Vagina (tissue), 2 donors: Measurements from ENCODE around the gene UTP11. TPM values are rescaled to one million over a fixed set of nuclear protein-coding genes. Genes with fewer than 3 reads are reported as not detected.

Experiments
- DNase-seq, 2 donors: peaks; one replicate each; pipeline ENCODE4 v3.0.0-alpha.2; 2017; ENCODE audit errors: extremely low spot score in 2 of 2
- H3K27ac ChIP-seq: fragments of 200-600 bp; sonication (generic); one replicate; pipeline ENCODE4 v1.5.1; 2019
- H3K27me3 ChIP-seq: fragments of 200-600 bp; sonication (generic); one replicate; pipeline ENCODE4 v1.5.1; 2019
- H3K36me3 ChIP-seq, 2 donors: fragments of 200-600 bp; sonication (generic); one replicate each; pipeline ENCODE4 v1.5.1; 2017 to 2019
- H3K4me1 ChIP-seq: fragments of 200-600 bp; sonication (generic); one replicate; pipeline ENCODE4 v1.5.1; 2019
- H3K4me3 ChIP-seq, 2 donors: fragments of 200-600 bp; sonication (generic); 1 replicate in 1 of 2; 2 replicates in 1 of 2; pipeline ENCODE4 v1.5.1; 2016 to 2019
- H3K9me3 ChIP-seq: fragments of 200-600 bp; sonication (generic); one replicate; pipeline ENCODE4 v1.5.1; 2019
- POLR2A ChIP-seq, 2 donors: fragments of 450-650 bp; IDR thresholded peaks; one replicate each; pipeline ENCODE4 v1.6.1; 2017; ENCODE audit warnings: antibody characterized with exemption in 2 of 2, mild to moderate bottlenecking in 2 of 2, moderate library complexity in 2 of 2
- POLR2AphosphoS5 ChIP-seq, 2 donors: sonication (generic); formaldehyde crosslinking; IDR thresholded peaks; one replicate each; pipeline ENCODE4 v1.9.0; 2017; ENCODE audit warnings: antibody characterized with exemption in 2 of 2, mild to moderate bottlenecking in 2 of 2, low read depth in 1 of 2; ENCODE audit not compliant: insufficient read depth in 1 of 2
- intact Hi-C: fragments of 100-400 bp; cut with DNase I; formaldehyde crosslinking; loops from one replicate; pipeline ENCODE4 v1.15.1; 2023
- total RNA-seq: library from RNA; depleted of rRNA; stranded (reverse); fragments of >200 nt; gene quantifications from one replicate; pipeline ENCODE4 v1.2.3, GENCODE V29; 2016
- TF ChIP-seq, protein P1 (sequence below), 3 experiments: fragments of 450-650 bp in 2 of 3; fragments of 200-600 bp in 1 of 3; sonication (generic) in 1 of 3; IDR thresholded peaks; one replicate each; pipeline ENCODE4 v1.5.1; 2017 to 2019; ENCODE audit warnings: antibody characterized with exemption in 3 of 3, mild to moderate bottlenecking in 2 of 3, moderate library complexity in 2 of 3

Gene UTP11
- total RNA-seq, 1 donor from 2014 or later = 18.7 TPM

DNA sequence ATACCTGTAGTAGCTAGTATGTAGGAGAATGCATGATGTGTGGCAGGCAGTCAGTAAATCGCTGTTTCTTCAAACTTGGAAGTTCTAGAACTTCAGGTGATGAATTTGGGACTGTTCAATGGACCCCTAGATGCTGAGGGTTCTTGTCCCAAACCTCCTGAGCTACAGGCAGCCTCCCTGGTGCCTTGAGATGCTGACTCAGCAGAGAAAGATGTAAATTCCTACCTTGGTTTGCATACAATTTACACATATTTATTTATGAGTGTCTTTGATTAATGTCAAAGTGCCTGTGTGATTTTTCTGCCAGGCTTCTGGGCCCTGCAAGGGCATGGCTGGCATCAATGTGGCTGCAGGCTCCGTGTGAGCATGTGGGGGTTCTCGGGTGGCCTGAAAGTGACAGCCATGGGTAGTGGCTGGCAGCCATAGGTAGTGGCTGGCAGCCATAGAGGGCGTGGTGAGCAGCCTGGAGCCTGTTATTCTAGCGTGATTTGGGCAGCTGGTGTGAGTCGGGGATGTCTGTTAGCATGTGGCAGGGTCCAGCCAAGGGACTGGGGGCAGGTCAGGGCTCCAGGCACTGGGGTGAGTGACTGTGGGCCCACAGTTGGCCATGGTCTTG is 47.2 kb downstream of the UTP11 start:
- TF ChIP-seq POLR2A (IDR thresholded peaks at IDR 0.05) = no peak
- no peak for TF ChIP-seq POLR2AphosphoS5 (IDR thresholded peaks at IDR 0.05; ENCODE audit: insufficient read depth in 1 of 2, low read depth in 1 of 2)
- TF ChIP-seq, protein P1, sequence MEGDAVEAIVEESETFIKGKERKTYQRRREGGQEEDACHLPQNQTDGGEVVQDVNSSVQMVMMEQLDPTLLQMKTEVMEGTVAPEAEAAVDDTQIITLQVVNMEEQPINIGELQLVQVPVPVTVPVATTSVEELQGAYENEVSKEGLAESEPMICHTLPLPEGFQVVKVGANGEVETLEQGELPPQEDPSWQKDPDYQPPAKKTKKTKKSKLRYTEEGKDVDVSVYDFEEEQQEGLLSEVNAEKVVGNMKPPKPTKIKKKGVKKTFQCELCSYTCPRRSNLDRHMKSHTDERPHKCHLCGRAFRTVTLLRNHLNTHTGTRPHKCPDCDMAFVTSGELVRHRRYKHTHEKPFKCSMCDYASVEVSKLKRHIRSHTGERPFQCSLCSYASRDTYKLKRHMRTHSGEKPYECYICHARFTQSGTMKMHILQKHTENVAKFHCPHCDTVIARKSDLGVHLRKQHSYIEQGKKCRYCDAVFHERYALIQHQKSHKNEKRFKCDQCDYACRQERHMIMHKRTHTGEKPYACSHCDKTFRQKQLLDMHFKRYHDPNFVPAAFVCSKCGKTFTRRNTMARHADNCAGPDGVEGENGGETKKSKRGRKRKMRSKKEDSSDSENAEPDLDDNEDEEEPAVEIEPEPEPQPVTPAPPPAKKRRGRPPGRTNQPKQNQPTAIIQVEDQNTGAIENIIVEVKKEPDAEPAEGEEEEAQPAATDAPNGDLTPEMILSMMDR (IDR thresholded peaks at IDR 0.05) = no peak
- Histone ChIP-seq H3K4me3 (no peak overlapping the region), H3K9me3 (no peaks in the 10 kb centered on the region), H3K36me3 (no peaks in the 10 kb centered on the region), H3K27ac (no peak overlapping the region), H3K27me3 (no peaks in the 10 kb centered on the region), H3K4me1 (no peaks in the 10 kb centered on the region)
- intact Hi-C loops = no loop called here
- DNase-seq = no peak

GRCh38 chr1:38060498-38060897 is 48.0 kb downstream of the UTP11 start:
- Histone ChIP-seq H3K9me3 (no peaks in the 10 kb centered on the region), H3K4me3 (no peak overlapping the region), H3K27ac (no peak overlapping the region), H3K27me3 (no peaks in the 10 kb centered on the region), H3K4me1 (no peaks in the 10 kb centered on the region), H3K36me3 (no peaks in the 10 kb centered on the region)
- intact Hi-C loops = no loop called here
- TF ChIP-seq POLR2A (IDR thresholded peaks at IDR 0.05) (no peak), POLR2AphosphoS5 (IDR thresholded peaks at IDR 0.05; ENCODE audit: insufficient read depth in 1 of 2, low read depth in 1 of 2) (no peak)
- TF ChIP-seq, protein P1 (IDR thresholded peaks at IDR 0.05) = no peak
- no peak for DNase-seq

DNA sequence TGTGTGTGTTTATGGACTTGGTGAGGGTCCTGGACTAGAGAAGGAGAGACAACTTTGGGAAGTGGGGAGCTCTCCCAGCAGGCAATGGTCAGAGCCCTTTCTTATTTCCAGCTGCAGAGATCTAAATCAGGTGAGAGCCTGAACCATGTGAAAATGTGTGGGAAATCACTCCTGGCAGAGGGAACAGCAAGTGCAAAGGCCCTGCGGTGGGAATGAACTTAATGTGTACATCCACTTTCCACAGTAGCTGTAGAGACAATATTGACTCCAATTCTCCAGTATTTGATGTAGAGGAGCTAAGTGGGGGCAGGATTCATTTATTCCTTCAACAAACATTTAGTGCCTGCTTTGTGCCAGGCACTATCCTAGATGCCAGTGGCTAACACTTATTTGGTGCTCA is 48.8 kb downstream of the UTP11 start:
- H3K36me3 ChIP-seq = no peaks in the 10 kb centered on the region
- no peak for DNase-seq
- H3K27ac ChIP-seq = no peak overlapping the region
- no peaks in the 10 kb centered on the region for H3K9me3 ChIP-seq
- no peaks in the 10 kb centered on the region for H3K4me1 ChIP-seq
- no peak for TF ChIP-seq POLR2A (IDR thresholded peaks at IDR 0.05)
- TF ChIP-seq, protein P1 (IDR thresholded peaks at IDR 0.05) = no peak
- no peak for TF ChIP-seq POLR2AphosphoS5 (IDR thresholded peaks at IDR 0.05; ENCODE audit: insufficient read depth in 1 of 2, low read depth in 1 of 2)
- no peak overlapping the region for H3K4me3 ChIP-seq
- H3K27me3 ChIP-seq = no peaks in the 10 kb centered on the region
- intact Hi-C loops = no loop called here

- Histone ChIP-seq H3K27me3 (no peaks in the 10 kb centered on the region), H3K36me3 (no peaks in the 10 kb centered on the region), H3K4me1 (no peaks in the 10 kb centered on the region), H3K4me3 (no peak overlapping the region), H3K9me3 (no peaks in the 10 kb centered on the region), H3K27ac (no peak overlapping the region)
- intact Hi-C loops = no loop called here
- TF ChIP-seq POLR2AphosphoS5 (IDR thresholded peaks at IDR 0.05; ENCODE audit: insufficient read depth in 1 of 2, low read depth in 1 of 2) = no peak
- TF ChIP-seq POLR2A (IDR thresholded peaks at IDR 0.05) = no peak
- TF ChIP-seq, protein P1 (IDR thresholded peaks at IDR 0.05) = no peak
- no peak for DNase-seq
These were observed 49.4 kb downstream of the UTP11 start for GRCh38 chr1:38061883-38062328.
